ENCODE measurements around the gene TMEM63C. TPM values are rescaled to one million over a fixed set of nuclear protein-coding genes. Genes with fewer than 3 reads are reported as not detected.

Gene TMEM63C
- total and polyA plus RNA-seq, 2 donors (not counting 1 experiment from before 2014, with no cell fraction given) = 0.63 to 3.2 TPM

DNA sequence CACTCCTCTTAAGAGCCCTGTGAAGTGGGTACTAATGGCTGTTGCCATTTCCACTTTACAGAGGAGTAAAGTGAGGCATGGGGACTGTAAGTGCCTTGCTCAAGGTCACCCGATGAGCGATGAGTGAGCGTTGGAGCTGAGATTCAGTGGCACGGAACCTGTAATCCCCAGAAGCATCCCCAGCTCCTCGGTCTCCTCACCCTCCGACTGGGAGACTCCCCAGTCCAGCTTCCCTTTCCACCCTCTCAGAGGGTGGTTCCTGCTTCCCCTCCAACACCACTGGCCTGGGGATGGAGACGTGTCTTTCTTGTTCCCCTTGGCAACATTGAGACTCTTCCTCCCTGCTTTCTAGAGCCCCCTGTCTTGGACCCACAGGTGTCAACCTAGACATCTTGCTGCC is 32.6 kb downstream of the TMEM63C start:
- TF ChIP-seq, protein P1, sequence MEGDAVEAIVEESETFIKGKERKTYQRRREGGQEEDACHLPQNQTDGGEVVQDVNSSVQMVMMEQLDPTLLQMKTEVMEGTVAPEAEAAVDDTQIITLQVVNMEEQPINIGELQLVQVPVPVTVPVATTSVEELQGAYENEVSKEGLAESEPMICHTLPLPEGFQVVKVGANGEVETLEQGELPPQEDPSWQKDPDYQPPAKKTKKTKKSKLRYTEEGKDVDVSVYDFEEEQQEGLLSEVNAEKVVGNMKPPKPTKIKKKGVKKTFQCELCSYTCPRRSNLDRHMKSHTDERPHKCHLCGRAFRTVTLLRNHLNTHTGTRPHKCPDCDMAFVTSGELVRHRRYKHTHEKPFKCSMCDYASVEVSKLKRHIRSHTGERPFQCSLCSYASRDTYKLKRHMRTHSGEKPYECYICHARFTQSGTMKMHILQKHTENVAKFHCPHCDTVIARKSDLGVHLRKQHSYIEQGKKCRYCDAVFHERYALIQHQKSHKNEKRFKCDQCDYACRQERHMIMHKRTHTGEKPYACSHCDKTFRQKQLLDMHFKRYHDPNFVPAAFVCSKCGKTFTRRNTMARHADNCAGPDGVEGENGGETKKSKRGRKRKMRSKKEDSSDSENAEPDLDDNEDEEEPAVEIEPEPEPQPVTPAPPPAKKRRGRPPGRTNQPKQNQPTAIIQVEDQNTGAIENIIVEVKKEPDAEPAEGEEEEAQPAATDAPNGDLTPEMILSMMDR (IDR thresholded peaks at IDR 0.05) = no peak
- no peak for TF ChIP-seq EZH2 (IDR thresholded peaks at IDR 0.05; ENCODE audit: borderline replicate concordance, insufficient read depth, low read depth, low read length, poor library complexity, severe bottlenecking)
- CTCF ChIA-PET = interaction anchor here (0.7 to 3.7 kb wide), 3 partner anchors 58 to 81 kb away, joined by 3 to 13 read pairs (median 3); no protein-coding TSS in a partner anchor
- Mint-ChIP-seq H3K9me3 (ENCODE audit: insufficient read depth) (no peaks in the 10 kb centered on the region), H3K27me3 (peaks cover 23% of the 10 kb centered on the region), H3K4me3 (no peak overlapping the region), H3K27ac (no peak overlapping the region), H3K4me1 (peaks cover 6% of the 10 kb centered on the region)
- intact Hi-C loops (cut with micrococcal nuclease) = no loop called here
- Histone ChIP-seq H3K27me3 (replicated peaks in 1 of 4; ENCODE audit: control extremely low read depth in 1 of 4, control insufficient read depth in 3 of 4, insufficient read depth in 4 of 4, low read length in 3 of 4) (peaks cover 0 to 9% (median 4%) of the 10 kb centered on the region in 4 experiments), H3K36me3 (replicated peaks in 1 of 2; ENCODE audit: control extremely low read depth in 1 of 2, control insufficient read depth in 1 of 2, extremely low read depth in 1 of 2, insufficient read depth in 2 of 2, low read length in 1 of 2) (no peaks in the 10 kb centered on the region), H3K9ac (ENCODE audit: low read length) (no peak overlapping the region), H3K4me3 (ENCODE audit: control extremely low read depth in 1 of 5, extremely low read depth in 1 of 5, insufficient read depth in 1 of 5, low read depth in 2 of 5, low read length in 4 of 5) (no peak overlapping the region), H3K79me2 (ENCODE audit: control insufficient read depth, insufficient read depth, low read length) (no peaks in the 10 kb centered on the region), H3K4me1 (ENCODE audit: control insufficient read depth in 2 of 2, insufficient read depth in 2 of 2, low read length in 2 of 2) (peaks cover 0 to 8% of the 10 kb centered on the region in 2 donors), H3K27ac (ENCODE audit: low read length in 2 of 2) (no peak overlapping the region), H4K20me1 (ENCODE audit: control insufficient read depth, insufficient read depth, low read length, poor library complexity, severe bottlenecking) (no peaks in the 10 kb centered on the region), H3K9me3 (ENCODE audit: control extremely low read depth in 1 of 3, control insufficient read depth in 2 of 3, insufficient read depth in 1 of 3, low read length in 2 of 3) (no peaks in the 10 kb centered on the region), H3K4me2 (replicated peaks; ENCODE audit: low read depth, low read length, poor library complexity, severe bottlenecking) (no peak overlapping the region), H2AFZ (ENCODE audit: insufficient read depth, low read depth, low read length, poor library complexity, severe bottlenecking) (no peak overlapping the region)
- WGBS (ENCODE audit: insufficient coverage) = 92% methylated on average over 7 of the region's 7 CpGs
- POLR2A ChIA-PET = no interaction called here
- ATAC-seq (ENCODE audit: low read depth) (no peak), DNase-seq (no peak)

DNA sequence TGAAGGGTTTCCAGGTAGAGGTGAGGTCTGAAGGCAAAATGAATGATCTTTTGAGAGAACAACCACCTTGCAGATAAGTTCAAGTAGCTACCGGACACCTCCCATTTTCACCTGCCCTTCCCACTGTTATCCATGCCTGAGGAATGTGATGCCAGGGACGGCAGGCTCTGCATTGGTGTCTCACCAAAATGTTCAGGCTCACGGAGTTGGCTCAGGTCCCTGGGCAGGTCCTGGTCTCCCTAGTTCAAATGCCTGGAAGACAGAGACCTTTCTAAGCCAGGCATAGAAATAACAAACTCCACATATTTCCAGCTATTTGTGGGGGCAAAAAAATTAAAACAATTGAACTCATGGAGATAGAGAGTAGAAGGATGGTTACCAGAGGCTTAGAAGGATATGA is 36.0 kb downstream of the TMEM63C start:
- Histone ChIP-seq H3K36me3 (replicated peaks in 1 of 2; ENCODE audit: control extremely low read depth in 1 of 2, control insufficient read depth in 1 of 2, extremely low read depth in 1 of 2, insufficient read depth in 2 of 2, low read length in 1 of 2) (no peaks in the 10 kb centered on the region), H2AFZ (ENCODE audit: insufficient read depth, low read depth, low read length, poor library complexity, severe bottlenecking) (no peak overlapping the region), H3K4me2 (replicated peaks; ENCODE audit: low read depth, low read length, poor library complexity, severe bottlenecking) (no peak overlapping the region), H3K9me3 (ENCODE audit: control extremely low read depth in 1 of 3, control insufficient read depth in 2 of 3, insufficient read depth in 1 of 3, low read length in 2 of 3) (peaks cover 0 to 4% (median 0%) of the 10 kb centered on the region in 3 donors), H3K79me2 (ENCODE audit: control insufficient read depth, insufficient read depth, low read length) (no peaks in the 10 kb centered on the region), H3K4me1 (ENCODE audit: control insufficient read depth in 2 of 2, insufficient read depth in 2 of 2, low read length in 2 of 2) (peaks cover 0 to 8% of the 10 kb centered on the region in 2 donors), H3K4me3 (ENCODE audit: control extremely low read depth in 1 of 5, extremely low read depth in 1 of 5, insufficient read depth in 1 of 5, low read depth in 2 of 5, low read length in 4 of 5) (no peak overlapping the region), H3K9ac (ENCODE audit: low read length) (no peak overlapping the region), H3K27ac (ENCODE audit: low read length in 2 of 2) (no peak overlapping the region), H3K27me3 (replicated peaks in 1 of 4; ENCODE audit: control extremely low read depth in 1 of 4, control insufficient read depth in 3 of 4, insufficient read depth in 4 of 4, low read length in 3 of 4) (peaks cover 0 to 9% (median 4%) of the 10 kb centered on the region in 4 experiments), H4K20me1 (ENCODE audit: control insufficient read depth, insufficient read depth, low read length, poor library complexity, severe bottlenecking) (no peaks in the 10 kb centered on the region)
- no peaks in the 10 kb centered on the region for H3K9me3 Mint-ChIP-seq (ENCODE audit: insufficient read depth)
- H3K4me1 Mint-ChIP-seq = peaks cover 6% of the 10 kb centered on the region
- 74% methylated on average over 3 of the region's 3 CpGs for WGBS (ENCODE audit: insufficient coverage)
- ChIA-PET CTCF (no interaction called here), POLR2A (interaction anchor here (0.6 kb wide), 1 partner anchor 12 kb away, joined by 3 read pairs; no protein-coding TSS in a partner anchor)
- TF ChIP-seq, protein P1 (IDR thresholded peaks at IDR 0.05) = no peak
- TF ChIP-seq EZH2 (IDR thresholded peaks at IDR 0.05; ENCODE audit: borderline replicate concordance, insufficient read depth, low read depth, low read length, poor library complexity, severe bottlenecking) = no peak
- intact Hi-C loops (cut with micrococcal nuclease) = no loop called here
- no peak overlapping the region for H3K27ac Mint-ChIP-seq
- ATAC-seq (ENCODE audit: low read depth) (no peak), DNase-seq (no peak)
- H3K4me3 Mint-ChIP-seq = no peak overlapping the region
- H3K27me3 Mint-ChIP-seq = peaks cover 28% of the 10 kb centered on the region
